K562 (cell line): Measurements from ENCODE around the gene PCBP3.

Source experiments
- EP300 ChIP-seq: IDR thresholded peaks from 2 replicates; pipeline ENCODE4 v1.6.1; 2012; ENCODE audit warnings: low read length, improper control_type of control experiment
- JUNB ChIP-seq: fragments of 450-650 bp; formaldehyde crosslinking; conservative IDR thresholded peaks from 2 replicates; pipeline ENCODE4 v1.4.0; 2020; ENCODE audit warnings: mild to moderate bottlenecking
- MEF2A ChIP-seq: IDR thresholded peaks from 2 replicates; pipeline ENCODE4 v1.6.1; 2011; ENCODE audit warnings: low read depth, mild to moderate bottlenecking, low read length, moderate library complexity; ENCODE audit not compliant: control insufficient read depth
- NR3C1 ChIP-seq: sonication (generic); formaldehyde crosslinking; IDR thresholded peaks from 2 replicates; pipeline ENCODE4 v1.8.1; 2022; ENCODE audit warnings: missing genetic modification reagents
- POLR2A ChIP-seq: fragments of 450-650 bp; conservative IDR thresholded peaks from 2 replicates; pipeline ENCODE4 v1.6.1; 2016
- RBBP5 ChIP-seq: fragments of 200-600 bp; sonication (generic); IDR thresholded peaks from 2 replicates; pipeline ENCODE4 v1.6.1; 2012; ENCODE audit warnings: borderline replicate concordance, mild to moderate bottlenecking, low read length, control low read depth, inconsistent platforms; ENCODE audit not compliant: insufficient read depth, poor library complexity, severe bottlenecking
- RFX5 ChIP-seq: IDR thresholded peaks from 2 replicates; pipeline ENCODE4 v1.6.1; 2011; ENCODE audit warnings: low read depth, mild to moderate bottlenecking, improper control_type of control experiment, low read length
- ZFP1 ChIP-seq: fragments of 450-650 bp; formaldehyde crosslinking; IDR thresholded peaks from 2 replicates; pipeline ENCODE4 v1.4.0; 2020; ENCODE audit warnings: mild to moderate bottlenecking, mixed read lengths
- ZNF785 ChIP-seq: fragments of 250-450 bp; sonication (Bioruptor Pico); IDR thresholded peaks from 2 replicates; pipeline ENCODE4 v1.4.0; 2020; ENCODE audit warnings: mild to moderate bottlenecking

DNA sequence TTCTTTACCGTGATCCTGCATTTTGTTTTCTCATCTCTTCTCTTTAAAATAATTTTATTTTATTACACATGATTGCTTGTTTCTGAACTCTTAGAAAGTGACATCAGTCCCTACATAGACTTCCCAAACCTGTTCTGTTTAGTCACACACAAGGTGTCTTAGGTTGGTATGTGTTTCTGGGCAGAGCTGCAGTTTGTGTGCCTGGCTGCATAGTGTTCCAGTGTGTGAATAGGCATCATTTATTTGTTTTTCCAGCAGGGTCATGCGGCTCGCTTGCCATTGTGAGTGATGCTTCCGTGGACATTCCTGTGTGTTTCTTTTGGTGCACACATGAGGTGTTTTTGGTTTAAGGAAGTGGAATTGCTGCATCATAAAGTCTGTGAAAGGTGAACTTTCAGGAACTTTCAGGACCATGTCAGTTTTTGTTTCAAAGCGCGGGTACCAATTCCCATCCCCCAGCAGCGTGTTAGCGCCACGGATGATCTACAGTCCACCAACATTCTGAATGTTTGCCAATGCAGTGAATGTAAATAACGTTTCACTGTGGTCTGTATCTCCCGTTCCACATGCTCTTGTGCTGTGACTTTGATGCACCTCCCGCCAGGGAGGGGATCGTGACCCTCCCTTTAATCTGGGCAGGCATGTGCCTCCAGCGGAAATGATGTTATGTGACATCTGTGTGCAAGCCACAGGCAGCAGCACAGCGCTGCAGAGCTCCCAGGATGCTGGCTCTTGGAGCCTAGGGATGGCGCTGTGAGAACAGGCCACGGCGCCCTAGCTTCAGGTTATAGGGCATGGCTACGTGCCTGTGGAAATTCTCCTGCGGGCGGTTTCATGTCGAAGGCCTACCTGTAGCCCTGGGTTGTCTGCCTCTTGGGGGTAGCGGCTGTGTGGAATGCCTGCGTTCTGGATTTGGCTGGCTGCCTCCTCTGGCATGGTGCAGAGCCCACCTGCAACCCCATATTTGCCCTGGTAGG is 193.5 kb downstream of the PCBP3 start:
- TF ChIP-seq POLR2A (no peak), JUNB (no peak), NR3C1 (CRISPR knock-in tag) (no peak), MEF2A (no peak), ZNF785 (CRISPR knock-in tag) (no peak), RBBP5 (no peak), RFX5 (no peak), ZFP1 (CRISPR knock-in tag) (no peak), EP300 (no peak)
